Measurements from ENCODE around the gene PDE7B.

The PDE7B gene

DNA sequence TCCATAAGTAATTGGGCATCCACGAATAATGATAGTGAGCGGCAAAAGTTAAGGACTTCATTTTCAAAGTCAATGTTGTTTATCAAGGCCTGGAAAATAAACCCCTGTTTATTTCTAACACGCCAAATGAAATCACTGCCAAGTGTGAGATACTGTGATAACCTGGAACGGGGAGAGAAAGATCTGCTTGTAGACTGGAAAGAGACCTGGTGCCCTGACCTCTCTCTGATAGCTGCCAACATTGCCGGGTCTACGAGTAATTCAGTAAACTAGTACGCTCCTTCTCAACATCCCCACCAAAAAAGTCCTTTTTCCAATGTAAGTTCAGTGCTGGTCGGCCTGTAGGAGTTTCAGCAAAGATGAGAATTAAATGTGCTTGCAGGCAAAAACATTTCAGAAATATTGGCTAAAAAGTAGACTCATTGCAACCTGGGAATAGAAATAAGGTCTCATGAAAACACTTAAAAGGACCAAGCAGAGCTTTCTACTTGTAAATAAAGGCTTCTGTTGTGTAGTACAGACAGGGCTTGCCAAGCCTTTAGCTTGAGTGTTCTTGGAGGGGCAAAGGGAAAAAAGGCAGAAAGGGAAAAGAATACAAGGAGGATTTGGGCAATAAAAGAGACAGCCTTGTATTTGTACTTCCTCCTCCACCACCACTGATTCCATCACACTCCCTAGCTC lies 43.9 kb downstream of the PDE7B start:
- no peak for DNase-seq

DNA sequence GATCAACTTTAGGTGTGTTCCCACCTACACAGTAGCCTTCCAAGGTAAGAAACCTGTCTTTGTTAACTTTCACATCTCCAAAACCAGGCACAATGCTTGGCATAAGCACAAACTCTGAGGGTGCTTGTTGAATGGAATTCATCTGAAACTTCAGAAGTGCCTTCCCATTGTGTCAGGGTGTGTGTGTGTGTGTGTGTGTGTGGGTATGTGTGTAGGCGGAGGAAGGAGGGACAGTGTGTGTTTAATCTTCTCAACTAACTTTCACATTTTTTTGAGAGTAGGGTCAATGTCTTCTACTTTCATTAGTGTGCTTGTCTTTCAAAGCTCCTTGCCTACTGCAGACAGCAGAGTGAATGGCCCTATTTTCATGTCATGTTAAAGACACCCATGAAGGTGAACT lies 45.6 kb downstream of the PDE7B start:
- DNase-seq, result no peak

DNA sequence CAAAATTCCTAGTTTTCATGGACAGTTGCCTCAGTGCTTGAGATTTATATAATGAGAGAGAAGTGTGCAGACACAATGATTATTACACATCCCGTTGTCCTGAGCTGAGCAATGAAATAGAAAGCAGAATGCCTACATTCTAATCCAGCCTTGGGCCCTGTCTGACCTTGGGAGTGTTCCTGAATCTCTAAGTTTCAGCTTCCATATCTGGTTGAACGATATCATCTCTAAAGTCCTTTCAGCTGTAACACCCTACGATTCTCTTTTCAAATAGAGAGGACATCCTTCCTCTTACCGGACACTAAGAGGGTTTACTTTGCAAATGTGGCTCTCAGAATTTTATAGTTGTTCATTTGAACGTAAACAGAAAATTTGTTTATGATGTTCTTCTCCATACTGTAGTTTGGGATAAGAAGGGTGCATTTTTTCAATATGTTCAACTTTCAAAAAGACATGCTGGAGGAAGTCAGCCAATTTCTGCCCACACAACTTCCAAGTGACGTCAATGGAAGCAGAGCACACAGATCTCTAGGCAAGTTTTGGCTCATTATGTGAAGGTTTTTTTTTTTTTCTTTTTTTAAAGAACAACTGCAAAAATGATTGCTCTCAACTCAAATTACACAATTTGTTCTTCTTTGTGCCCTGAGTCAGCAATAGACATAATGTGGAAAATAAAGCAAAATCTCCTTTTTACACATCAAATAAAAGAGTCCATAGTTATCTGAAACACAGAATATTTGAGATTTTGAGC lies 50.4 kb downstream of the PDE7B start:
- DNase-seq, result no peak

DNA sequence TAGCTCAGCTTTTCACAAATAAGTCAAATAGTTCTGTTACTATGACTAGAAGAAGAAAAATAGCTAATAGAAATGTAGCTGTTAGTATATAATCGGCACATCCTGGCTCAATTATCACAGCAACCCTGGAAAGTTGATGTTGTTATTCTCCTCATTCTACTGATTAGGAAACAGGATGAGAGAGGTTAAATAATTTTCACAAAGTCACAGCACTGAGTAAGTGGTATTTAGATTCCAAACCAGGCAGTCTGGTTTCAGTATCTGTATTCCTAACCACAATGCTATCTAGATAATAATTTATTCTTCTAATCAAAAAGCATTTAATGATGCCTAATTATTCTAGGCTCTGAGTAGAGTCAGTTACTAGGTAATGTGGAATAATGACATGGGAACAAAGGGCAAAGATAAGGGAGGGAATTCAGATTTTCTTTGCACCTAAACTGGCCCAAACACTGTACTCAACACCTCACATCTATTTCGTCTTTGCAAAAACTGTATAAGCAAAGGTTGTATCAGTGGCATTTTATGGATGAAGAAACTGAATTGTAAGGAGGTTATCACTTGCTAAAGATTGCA lies 51.3 kb downstream of the PDE7B start:
- no peak for DNase-seq

DNA sequence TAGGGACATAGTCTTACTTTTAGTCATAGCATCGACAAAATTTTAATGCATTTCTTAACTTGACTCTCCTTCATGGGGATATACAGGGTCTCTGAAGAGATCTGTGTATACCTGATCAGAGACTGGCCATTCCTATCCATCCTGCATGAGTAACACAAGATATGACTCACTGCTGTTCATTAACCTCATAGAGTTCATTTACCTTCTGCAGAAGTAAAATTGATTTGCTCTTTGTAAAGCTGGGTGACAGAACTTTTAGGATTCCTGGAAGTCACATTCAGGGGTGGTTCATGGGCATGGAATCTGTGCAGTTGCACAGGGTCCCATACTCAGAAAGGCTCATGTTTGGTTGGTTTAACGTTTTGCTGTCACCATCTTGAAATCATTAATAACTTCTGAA lies 53.2 kb downstream of the PDE7B start:
- DNase-seq, result no peak

DNA sequence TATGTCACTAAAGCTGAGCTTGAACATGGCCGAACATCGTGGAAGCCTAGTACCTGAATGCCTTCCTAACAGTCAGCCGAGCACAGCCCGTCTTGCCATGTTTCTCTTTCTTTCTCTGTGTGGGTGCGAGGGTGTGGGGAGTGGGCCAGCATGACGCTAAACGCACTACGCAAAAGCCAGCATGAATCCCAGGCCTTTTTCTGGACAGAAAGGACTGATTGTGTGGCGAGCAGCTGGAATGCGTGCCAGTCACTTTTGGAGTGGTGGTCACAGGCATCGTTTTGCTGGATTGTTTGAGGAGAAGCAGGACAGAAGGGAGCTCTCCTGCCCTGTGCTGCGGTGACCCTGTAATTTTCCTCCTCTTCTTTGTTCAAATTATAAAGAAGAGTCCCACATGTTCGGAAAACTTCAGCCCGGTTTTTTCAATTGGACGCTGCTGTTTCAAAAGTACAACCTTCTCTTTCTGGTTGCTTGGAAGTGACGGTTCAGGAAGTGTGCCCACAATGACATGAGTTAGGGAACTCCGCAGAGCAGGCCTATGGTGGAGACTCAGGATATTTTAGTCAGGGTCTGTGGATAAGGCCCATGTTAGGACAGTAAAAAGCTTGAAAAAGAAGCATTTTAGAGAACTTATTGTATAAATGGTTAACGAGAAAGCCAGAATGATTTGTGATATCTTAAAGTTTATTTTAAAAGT lies 54.3 kb downstream of the PDE7B start:
- DNase-seq, result no peak

DNA sequence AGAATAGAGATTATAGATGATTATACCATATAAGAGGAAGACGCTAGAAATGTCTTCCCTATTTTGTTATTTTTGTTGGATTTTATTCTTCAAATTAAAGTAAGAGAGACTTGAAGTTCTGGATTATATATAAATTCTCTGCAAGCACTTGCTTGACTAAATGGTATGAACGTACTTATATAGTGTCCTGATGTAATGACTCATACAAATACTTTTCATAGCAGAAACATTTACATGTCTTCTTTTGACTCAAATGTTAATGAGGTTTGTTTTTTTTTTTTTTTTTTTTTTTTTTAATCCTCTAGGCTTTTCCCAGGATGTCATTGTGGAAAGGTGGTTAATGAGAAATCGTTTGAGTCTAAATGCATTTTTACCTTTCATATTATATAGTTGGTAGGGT lies 55.0 kb downstream of the PDE7B start:
- no peak for DNase-seq

DNA sequence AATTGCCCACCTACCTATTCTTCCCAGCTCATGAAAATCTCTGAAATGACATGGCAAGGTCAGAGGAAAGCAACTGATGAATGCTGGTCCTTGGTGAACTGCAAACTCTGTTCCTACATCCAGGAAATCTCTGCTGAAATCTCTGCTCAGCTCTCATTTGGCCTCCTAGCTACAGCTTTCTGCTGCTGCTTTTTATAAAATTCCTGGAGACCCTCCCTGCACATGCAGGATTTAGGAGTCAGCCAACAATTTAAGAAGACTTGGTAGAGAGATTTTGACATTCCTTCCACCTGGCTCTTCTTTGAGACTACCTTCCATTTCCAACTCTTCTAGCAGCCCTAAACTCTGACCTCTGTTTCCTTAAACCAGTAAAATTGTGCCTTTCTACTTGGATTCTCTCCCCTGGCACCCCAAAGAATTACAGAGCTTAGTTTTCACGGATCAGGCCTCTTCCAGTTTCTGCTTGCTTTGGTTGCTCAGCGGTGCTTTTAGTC lies 55.5 kb downstream of the PDE7B start:
- DNase-seq, result no peak

DNA sequence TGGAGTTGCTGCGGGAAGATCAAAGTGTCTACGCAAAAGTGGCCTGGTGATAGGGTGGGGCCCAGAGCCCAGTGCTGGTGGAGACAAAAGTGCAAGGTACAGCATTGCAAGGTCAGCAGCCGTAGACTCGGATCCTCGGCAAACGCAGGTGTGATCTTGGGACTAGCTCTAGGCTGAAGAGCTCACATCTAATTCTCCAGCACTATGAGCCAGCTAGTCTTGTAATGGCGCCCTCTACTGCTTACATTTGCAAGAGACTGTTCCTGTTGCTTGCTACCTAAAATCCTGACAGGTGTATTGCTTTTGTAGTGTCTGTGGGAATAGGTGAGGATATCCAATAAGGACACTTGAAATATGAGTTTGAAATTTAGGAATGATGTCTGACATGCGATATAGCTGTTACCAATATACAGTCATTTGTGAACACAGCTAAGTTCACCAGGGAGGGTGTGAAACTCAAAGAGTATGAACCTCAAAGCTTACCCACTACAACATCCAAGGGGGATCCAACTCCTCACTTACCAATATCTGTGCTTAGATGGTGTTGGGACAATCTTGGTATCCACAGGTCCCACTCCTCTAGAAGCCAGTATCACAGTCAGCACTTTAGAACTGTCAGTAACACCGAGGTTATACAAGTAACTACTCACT lies 58.4 kb downstream of the PDE7B start:
- peak; percentile 64 for DNase-seq

DNA sequence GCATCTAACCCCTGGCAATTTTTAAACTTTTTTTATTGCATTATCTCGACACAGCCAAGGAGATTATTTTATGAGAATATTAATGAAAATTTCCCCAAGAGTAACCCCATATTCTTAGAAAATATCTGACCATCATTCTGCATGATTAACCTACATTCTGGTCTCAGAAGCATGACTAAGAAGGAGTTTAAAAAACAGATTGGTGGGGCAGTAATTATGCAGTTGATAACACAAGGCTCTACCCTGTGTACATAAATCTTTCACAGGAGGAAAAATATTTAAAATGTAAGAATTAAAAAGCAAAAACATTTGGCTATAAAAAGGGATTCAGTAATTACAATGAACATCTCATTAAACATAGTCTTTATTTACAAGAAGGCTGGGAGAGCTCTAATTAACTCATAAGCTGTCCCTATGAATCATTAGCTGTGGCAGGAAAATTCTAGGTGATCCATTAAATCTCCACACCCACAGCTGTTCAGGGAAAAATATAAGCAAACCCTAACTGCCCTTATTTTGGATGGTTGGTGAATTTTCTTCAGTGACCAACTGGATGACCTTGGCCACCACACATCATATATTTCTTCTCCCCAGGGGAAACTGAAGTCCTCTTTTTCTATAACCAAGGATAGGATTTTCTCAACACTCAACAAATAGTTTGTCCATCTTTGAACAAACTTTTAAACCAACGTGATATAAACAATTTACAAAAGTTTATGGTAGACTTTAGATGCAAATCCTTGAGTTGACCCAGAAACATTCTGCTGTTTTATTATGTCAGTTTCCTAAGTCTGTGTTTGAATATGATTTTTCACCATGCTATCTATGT lies 59.5 kb downstream of the PDE7B start:
- no peak for DNase-seq

DNA sequence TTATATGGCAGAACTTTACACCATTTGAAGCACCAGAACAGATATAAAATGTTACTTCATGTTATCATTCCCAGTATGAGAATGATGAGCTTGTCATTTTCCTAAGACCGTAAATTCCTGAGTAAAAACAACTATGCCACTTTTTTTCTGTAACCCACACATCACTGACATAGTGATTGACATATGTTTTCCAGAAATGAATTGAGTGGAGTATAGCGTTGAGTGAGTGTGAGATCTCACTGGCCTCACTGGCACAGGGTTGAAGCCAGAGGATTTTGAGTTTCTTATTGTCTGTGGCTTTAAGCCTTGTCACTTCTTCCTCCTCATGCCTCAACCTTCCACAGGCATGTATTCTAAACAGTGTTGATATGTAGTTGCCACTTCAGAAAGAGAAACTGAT lies 62.3 kb downstream of the PDE7B start:
- DNase-seq, result no peak

DNA sequence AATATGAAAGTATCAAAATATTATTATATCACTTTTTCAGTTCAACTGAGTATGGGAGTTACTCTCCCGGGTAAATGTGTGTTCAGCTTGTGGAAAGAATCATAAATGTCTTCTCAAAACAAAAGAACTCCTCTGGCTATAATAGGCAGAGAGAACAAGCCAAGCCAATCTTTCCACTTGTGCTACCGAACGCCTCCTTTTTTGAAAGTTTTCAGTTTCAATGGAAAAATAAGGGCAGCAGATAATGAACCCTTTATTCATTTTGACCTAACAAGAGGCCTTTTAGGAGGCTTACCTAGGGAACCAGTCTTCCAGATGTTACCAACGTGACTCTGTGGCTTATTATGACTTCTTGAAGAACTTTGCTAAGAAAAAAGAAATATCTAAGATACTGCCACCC lies 67.5 kb downstream of the PDE7B start:
- DNase-seq, result no peak

DNA sequence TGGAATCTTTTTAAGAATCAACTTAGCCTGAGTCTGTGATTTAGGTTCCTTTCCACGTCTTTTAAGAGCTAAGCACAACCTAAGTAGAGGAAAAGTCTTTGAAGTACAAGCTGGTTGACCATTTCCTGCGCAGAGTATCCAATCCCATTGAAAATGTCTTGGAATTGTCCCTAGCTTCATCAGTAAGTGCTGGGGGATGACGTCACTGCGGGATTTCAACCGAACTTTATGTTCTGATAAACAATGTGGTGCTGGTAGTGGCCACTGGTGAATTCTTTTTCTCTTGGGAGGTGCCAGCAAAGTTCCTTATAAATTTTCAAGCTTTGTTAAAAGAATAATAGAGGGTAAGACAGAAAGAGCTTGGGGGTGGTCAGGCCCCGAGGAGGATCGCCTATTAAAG lies 69.2 kb downstream of the PDE7B start:
- DNase-seq, result no peak

DNA sequence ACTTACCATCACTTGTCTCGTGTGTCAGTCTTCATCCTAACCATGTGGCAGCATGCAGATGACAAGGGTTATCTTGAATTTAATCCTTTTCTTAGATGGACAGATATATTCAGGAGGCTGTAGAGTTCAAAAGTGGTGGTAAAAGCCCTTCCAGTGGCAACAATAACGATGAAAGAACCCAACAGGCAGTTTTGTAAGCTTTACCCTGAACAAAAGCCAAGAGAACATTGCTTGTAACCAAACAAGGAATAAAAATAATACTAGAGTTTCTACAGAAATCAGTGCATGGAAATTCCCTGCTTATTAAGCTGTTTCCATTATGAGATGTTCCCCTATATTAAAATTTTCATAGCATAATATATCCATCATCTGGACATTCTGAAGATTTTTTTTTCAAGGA lies 69.7 kb downstream of the PDE7B start:
- DNase-seq, result no peak

DNA sequence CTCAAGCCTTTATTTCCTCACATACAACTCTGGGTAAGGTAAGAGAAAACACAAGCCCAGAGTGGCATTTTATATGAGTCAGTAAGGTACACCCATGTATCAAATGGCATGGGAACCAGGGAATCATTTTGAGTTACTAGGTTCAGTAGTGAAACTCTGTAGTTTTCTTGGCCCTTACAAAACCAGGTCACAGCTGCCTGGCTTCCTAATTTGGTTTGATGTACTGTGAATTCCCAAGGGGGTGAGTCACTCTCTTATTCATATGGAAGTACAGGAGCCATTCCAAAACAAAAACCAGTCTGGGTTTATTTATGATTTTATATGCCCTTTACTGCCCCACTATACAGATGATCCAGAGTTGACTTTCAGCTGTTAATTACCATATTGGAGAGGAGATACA lies 70.7 kb downstream of the PDE7B start:
- DNase-seq, result no peak

DNA sequence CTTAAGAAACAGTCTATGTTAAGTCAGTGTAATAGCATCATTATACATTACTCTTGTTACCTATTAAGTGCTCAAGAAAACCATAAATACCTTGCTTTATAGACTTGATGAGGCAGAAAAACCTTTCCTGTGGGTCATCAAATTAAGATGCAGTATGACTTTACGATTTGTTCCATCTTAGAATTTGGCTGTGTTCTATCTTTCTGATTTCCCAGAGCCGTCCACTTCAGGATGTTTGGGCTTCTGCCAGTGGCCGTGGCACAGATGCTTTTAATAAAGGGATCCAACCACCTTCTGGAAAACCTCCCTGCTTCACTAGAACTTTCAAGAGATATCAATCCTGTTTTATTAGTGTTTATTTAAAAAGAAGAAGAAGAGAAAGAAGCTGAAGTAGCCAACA lies 71.2 kb downstream of the PDE7B start:
- DNase-seq, result no peak

DNA sequence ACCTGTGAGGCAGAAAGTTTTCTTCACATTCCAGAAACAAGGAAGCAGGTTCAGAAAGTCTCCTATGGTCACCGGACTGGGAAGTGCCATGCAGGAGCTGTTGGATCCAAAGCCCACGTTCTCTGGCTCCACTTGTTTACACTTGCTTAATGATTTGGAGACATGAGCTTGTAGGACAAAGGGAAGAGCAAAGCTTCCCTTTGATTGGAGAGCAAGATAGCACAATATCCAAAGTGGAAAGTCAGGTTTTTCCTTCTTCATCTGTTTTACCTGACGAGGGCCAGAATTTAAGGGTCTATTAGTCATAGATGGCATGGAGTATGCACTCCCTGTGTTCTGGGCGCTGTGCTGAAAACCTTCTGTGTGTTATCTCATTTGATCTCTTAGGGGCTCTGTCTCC lies 81.2 kb downstream of the PDE7B start:
- no peak for DNase-seq

DNA sequence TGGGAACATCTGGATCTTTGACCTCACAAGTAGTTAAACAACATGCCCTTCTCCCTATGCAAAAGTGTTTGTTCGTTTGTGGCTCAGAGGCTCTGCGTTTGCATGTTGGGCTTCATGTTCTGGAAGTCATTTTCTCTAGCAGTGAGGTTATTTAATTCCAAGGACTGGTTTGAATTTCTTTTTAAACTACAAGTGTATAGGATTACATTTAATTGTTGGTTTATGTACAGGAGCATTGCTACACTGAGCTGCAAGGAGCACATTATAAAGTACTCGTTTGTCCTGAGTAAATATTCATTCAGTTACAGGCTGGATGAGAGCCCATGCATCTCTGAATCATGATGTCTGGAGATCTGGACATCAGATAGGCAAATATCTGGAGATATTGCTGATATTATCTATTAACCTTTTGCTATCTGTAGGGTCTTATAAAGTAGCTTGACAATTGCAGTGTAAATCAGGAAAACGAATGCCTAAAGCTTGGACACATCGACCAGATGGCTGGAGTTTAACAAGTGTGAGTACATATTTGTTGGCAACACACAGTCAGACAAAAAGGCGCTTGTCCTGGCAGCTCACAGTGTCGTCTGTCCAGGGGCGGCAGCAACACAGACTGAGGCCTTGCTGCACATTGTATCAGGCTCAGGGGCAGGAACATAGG lies 84.6 kb downstream of the PDE7B start:
- DNase-seq, result no peak

DNA sequence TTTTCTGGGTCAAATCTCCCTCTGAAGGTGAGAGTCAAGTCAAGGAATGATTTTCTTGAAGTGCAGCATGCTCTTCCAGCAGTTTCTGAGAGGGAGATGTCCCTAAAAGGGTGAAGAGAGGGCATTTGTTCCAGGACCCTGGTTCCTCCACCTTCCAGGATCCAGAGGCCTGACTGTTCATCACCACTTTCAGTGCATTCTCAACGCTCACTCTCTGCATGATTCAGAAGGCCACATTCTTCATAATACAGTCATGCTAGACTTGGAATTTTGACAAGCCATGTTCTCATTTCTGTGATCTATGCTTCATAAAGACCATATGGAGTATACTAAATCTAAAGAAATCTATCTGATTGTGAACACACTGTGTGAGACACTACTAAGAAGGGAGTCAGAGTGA lies 85.1 kb downstream of the PDE7B start:
- DNase-seq, result no peak

DNA sequence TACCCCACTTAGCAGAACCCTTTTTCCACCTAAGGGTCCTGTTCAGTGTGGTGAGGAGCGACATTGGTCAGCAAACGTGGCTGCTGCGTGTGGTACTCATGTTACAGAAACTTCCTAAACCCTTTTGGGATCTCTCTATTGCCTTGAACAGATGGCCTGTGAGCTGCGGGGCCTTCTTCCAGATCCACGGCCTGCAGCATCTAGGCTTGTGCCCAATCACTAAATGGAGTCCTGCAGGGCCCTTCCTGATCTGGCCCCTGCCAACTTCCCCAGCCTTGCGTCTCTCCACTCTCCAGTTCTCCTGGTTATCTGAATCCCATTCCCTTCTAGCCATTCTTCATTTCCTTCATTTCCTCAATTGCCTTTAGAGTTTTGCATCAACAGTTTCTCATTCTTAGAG lies 85.6 kb downstream of the PDE7B start:
- DNase-seq, result no peak

DNA sequence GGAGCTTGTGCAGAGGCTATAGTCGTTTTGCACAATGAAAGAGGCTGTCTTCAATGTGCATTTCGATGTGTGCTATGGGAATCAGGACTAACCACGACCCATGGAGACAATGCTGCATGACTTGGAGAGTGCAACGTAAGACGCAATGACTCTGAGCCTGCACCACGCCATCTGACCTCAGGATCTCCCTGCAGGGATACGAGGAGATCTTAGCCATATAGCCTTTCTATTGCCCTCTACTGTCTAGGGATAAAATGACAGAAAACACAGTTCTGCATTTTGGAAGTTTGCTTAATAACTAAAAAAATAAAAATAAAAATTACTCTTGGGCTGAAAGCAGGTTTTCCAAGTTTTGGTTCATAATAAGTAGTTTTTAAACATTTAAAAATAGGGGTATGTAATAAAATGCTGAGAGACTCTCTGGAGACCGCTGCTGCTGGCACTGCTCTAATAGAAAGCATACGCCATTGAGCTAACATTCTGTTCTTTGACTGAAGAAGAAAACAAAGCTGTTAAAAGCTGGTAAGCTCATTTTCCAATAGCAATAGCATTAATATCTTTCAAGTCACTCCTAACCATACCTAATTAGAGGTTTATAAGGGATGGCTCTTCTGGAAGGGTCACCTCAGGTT lies 87.2 kb downstream of the PDE7B start:
- DNase-seq, result no peak

Data from activated effector memory CD4-positive, alpha-beta T cell treated with anti-CD3 and anti-CD28 coated beads, Interleukin-2, amount 50 U/mL, for 16 hours (primary cell).